ENCODE results near the gene ANKRD37.

DNA sequence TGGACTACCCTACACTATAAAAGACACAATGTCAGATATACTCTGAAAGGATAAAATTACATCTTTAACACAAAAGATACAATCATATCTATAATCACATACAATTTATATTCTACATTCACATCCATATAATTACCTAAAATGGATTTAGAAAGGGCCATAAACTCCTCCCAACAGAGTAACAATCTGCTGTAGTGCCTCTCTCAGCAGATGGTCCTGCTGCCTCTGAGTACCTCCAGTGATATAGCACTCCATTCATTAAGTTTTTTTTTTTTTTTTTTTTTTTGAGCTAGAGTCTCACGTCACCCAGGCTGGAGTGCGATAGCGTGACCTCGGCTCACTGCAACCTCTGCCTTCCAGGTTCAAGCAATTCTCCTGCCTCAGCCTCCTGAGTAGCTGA lies 7.4 kb downstream of the ANKRD37 start:
- no peak for TF ChIP-seq POLR2AphosphoS5 (IDR thresholded peaks at IDR 0.05; ENCODE audit: low read depth, low read length)
- TF ChIP-seq POLR2A (IDR thresholded peaks at IDR 0.05; ENCODE audit: low read depth, low read length), result no peak
- no peak for TF ChIP-seq SPI1 (IDR thresholded peaks at IDR 0.05; ENCODE audit: low read depth, low read length)
- TF ChIP-seq TAF1 (IDR thresholded peaks at IDR 0.05; ENCODE audit: low read depth, low read length), result no peak
- no peak for TF ChIP-seq PAX5 (IDR thresholded peaks at IDR 0.05; ENCODE audit: insufficient read depth, low read length, severe bottlenecking)
- no peak for TF ChIP-seq POU2F2 (IDR thresholded peaks at IDR 0.05; ENCODE audit: low read depth, low read length)
